HepG2 (cell line): ENCODE results near the gene SERTAD2. TPM values are rescaled to one million over a fixed set of nuclear protein-coding genes. Genes with fewer than 3 reads are reported as not detected.
A peak's percentile ranks its signal among the peaks of the same experiment; 100 is the strongest.

Source experiments
- ATAC-seq: fragments of 200-7000 bp; cut with Tn5 transposase; 3 replicates; pipeline ENCODE4 v1.9.1; 2020; ENCODE audit warnings: mild to moderate bottlenecking, moderate library complexity
- BruUV-seq: library from RNA; stranded (reverse); fragments of 400-500 nt; replicated peaks from 2 replicates; lab custom pipeline; 2021; lab: Mats Ljungman, UMichigan
- CTCF ChIA-PET: fragments of 300-600 bp; formaldehyde crosslinking; extraction: SDS; loops from one replicate; lab custom pipeline; 2021; ENCODE audit warnings: low total read pairs, inconsistent platforms, low intra/inter-chr PET ratio; lab: Yijun Ruan, JAX
- POLR2A ChIA-PET: fragments of 350-600 bp; sonication (Branson Sonifier 250); formaldehyde crosslinking; loops from one replicate; lab custom pipeline; 2020; ENCODE audit warnings: antibody characterized with exemption, inconsistent platforms; lab: Yijun Ruan, JAX
- DNase-seq: peaks from one replicate; pipeline ENCODE4 v3.0.0-alpha.2; 2015; ENCODE audit warnings: low spot score
- FAIRE-seq: peaks from 3 replicates; lab custom pipeline; 2011; peaks lifted over from hg19 to GRCh38; lab: Jason Lieb, UNC
- H2AFZ ChIP-seq: one replicate; pipeline ENCODE4 v1.6.1; 2011; ENCODE audit warnings: low read length, inconsistent platforms
- H3K27ac ChIP-seq: fragments of 300-600 bp; 3 replicates; pipeline ENCODE4 v1.8.0; 2011; ENCODE audit warnings: mixed run types, mild to moderate bottlenecking, mixed read lengths, low read length, inconsistent platforms; ENCODE audit not compliant: insufficient read depth; ENCODE audit errors: extremely low read length
- H3K27me3 ChIP-seq, 2 experiments: fragments of 200-600 bp in 1 of 2; 2 replicates in 1 of 2; 3 replicates in 1 of 2; pipeline versions ENCODE4 v1.6.0 to v1.8.0; 2011; ENCODE audit warnings: low read length in 2 of 2, mild to moderate bottlenecking in 2 of 2, moderate library complexity in 2 of 2, inconsistent platforms in 1 of 2; ENCODE audit not compliant: insufficient read depth in 2 of 2, control insufficient read depth in 1 of 2
- H3K36me3 ChIP-seq, 2 experiments: fragments of 200-600 bp in 1 of 2; replicated peaks in 1 of 2; 2 replicates in 1 of 2; 3 replicates in 1 of 2; pipeline versions ENCODE4 v1.5.1 to v1.8.0; 2011; ENCODE audit warnings: low read length in 2 of 2, inconsistent platforms in 1 of 2; ENCODE audit not compliant: insufficient read depth in 2 of 2, control insufficient read depth in 1 of 2
- H3K4me1 ChIP-seq: 2 replicates; pipeline ENCODE4 v1.5.1; 2012; ENCODE audit warnings: low read length, inconsistent platforms; ENCODE audit not compliant: insufficient read depth
- H3K4me2 ChIP-seq: 2 replicates; pipeline ENCODE4 v1.6.0; 2011; ENCODE audit warnings: low read depth, low read length, inconsistent platforms
- H3K4me3 ChIP-seq, 3 experiments: fragments of 200-600 bp in 1 of 3; sonication (generic), shearing (Covaris generic) in 1 of 3; replicated peaks in 1 of 3; 2 replicates each; pipeline ENCODE4 v1.5.1; 2011 to 2016; ENCODE audit warnings: low read length in 3 of 3, inconsistent platforms in 2 of 3, low read depth in 2 of 3, mild to moderate bottlenecking in 2 of 3, control low read depth in 1 of 3, mixed read lengths in 1 of 3; ENCODE audit not compliant: insufficient read depth in 1 of 3
- H3K79me2 ChIP-seq: one replicate; pipeline ENCODE4 v1.6.1; 2011; ENCODE audit warnings: low read length, inconsistent platforms; ENCODE audit not compliant: insufficient read depth
- H3K9ac ChIP-seq: 2 replicates; pipeline ENCODE4 v1.6.0; 2011; ENCODE audit warnings: mild to moderate bottlenecking, low read depth, low read length, inconsistent platforms; ENCODE audit not compliant: insufficient read depth
- H3K9me3 ChIP-seq: 2 replicates; pipeline ENCODE4 v1.5.1; 2012; ENCODE audit warnings: mild to moderate bottlenecking, low read length
- H4K20me1 ChIP-seq: 2 replicates; pipeline ENCODE4 v1.6.0; 2011; ENCODE audit warnings: inconsistent platforms, mild to moderate bottlenecking, low read length, moderate library complexity; ENCODE audit not compliant: insufficient read depth
- ELF4 ChIP-seq: sonication (generic); formaldehyde crosslinking; IDR thresholded peaks from 2 replicates; pipeline ENCODE4 v1.5.0; 2020; ENCODE audit warnings: missing genetic modification reagents, mild to moderate bottlenecking, moderate library complexity, borderline replicate concordance
- HOXA9 ChIP-seq: sonication (generic); formaldehyde crosslinking; IDR thresholded peaks from 2 replicates; pipeline ENCODE4 v1.8.1; 2022; ENCODE audit warnings: missing genetic modification reagents, mild to moderate bottlenecking, moderate library complexity, borderline replicate concordance
- KLF15 ChIP-seq: sonication (generic); formaldehyde crosslinking; IDR thresholded peaks from 2 replicates; pipeline ENCODE4 v1.8.1; 2023; ENCODE audit warnings: borderline replicate concordance, mild to moderate bottlenecking, inconsistent platforms, missing genetic modification reagents, mixed read lengths
- PITX1 ChIP-seq: sonication (generic); formaldehyde crosslinking; IDR thresholded peaks from 2 replicates; pipeline ENCODE4 v1.5.1; 2020; ENCODE audit warnings: mild to moderate bottlenecking, missing genetic modification reagents
- RORA ChIP-seq: sonication (generic); formaldehyde crosslinking; IDR thresholded peaks from 2 replicates; pipeline ENCODE4 v1.5.0; 2020; ENCODE audit warnings: mild to moderate bottlenecking, missing genetic modification reagents, moderate library complexity
- SIN3A ChIP-seq: IDR thresholded peaks from 2 replicates; pipeline ENCODE4 v1.6.1; 2011; ENCODE audit warnings: low read depth, mild to moderate bottlenecking, control low read depth, low read length, borderline replicate concordance
- TGIF2 ChIP-seq: IDR thresholded peaks from 2 replicates; pipeline ENCODE4 v1.6.1; 2016; ENCODE audit warnings: control low read depth, missing compliant biosample characterization
- TSC22D2 ChIP-seq: sonication (generic); formaldehyde crosslinking; IDR thresholded peaks from 2 replicates; pipeline ENCODE4 v1.5.1; 2020; ENCODE audit warnings: missing genetic modification reagents, mild to moderate bottlenecking, borderline replicate concordance
- ZFP82 ChIP-seq: sonication (generic); formaldehyde crosslinking; IDR thresholded peaks from 2 replicates; pipeline ENCODE4 v1.5.1; 2020; ENCODE audit warnings: mild to moderate bottlenecking, missing genetic modification reagents, borderline replicate concordance
- ZNF264 ChIP-seq: sonication (generic); formaldehyde crosslinking; IDR thresholded peaks from 2 replicates; pipeline ENCODE4 v1.4.0; 2020; ENCODE audit warnings: missing genetic modification reagents
- ZNF326 ChIP-seq: sonication (generic); formaldehyde crosslinking; IDR thresholded peaks from 2 replicates; pipeline ENCODE4 v1.4.0; 2020; ENCODE audit warnings: missing genetic modification reagents, borderline replicate concordance
- ZNF430 ChIP-seq: sonication (generic); formaldehyde crosslinking; IDR thresholded peaks from 2 replicates; pipeline ENCODE4 v1.9.0; 2021; ENCODE audit warnings: mild to moderate bottlenecking, missing genetic modification reagents
- ZSCAN22 ChIP-seq: sonication (generic); formaldehyde crosslinking; IDR thresholded peaks from 2 replicates; pipeline ENCODE4 v1.4.0; 2020; ENCODE audit warnings: mild to moderate bottlenecking, missing genetic modification reagents
- WGBS: methylation state at CpG from one replicate; pipeline ENCODE4 v1.1.6; 2017; ENCODE audit warnings: low lambda C conversion rate; 5-methylcytosine and 5-hydroxymethylcytosine counted together
- in situ Hi-C: cut with HindIII; loops from 2 replicates; pipeline ENCODE4 v1.10.0; 2017; ENCODE audit warnings: low pct_unique_long_range_greater_than_20kb; ENCODE audit not compliant: extremely low pct_ligation_motif_present
- intact Hi-C: fragments of 100-400 bp; cut with micrococcal nuclease; formaldehyde crosslinking; loops from one replicate; pipeline ENCODE4 v1.10.0; 2022; ENCODE audit not compliant: unreplicated experiment
- polyA plus RNA-seq, 8 experiments: library from polyadenylated mRNA; depleted of rRNA in 3 of 8; stranded (reverse) in 7 of 8; unstranded in 1 of 8; fragments of >200 nt; fragmentation: Illumina TruSeq in 4 of 8; extraction: Trizol in 4 of 8; gene quantifications; 2 replicates each; pipeline versions ENCODE4 v1.2.1 to v1.2.3, GENCODE V29; 2011 to 2016; ENCODE audit warnings: low read depth in 4 of 8, missing spikeins in 1 of 8, mixed read lengths in 1 of 8; ENCODE audit not compliant: insufficient read depth in 1 of 8
- total RNA-seq, 5 experiments: library from RNA; depleted of rRNA; stranded (reverse); fragments of >200 nt; fragmentation: Illumina TruSeq; extraction: Trizol; gene quantifications; 2 replicates each; pipeline ENCODE4 v1.2.3, GENCODE V29; 2016; ENCODE audit warnings: low read depth in 1 of 5
- TF ChIP-seq, protein P1 (sequence below): sonication (generic); formaldehyde crosslinking; IDR thresholded peaks from 2 replicates; pipeline ENCODE4 v1.8.0; 2022; ENCODE audit warnings: low read depth, missing genetic modification reagents
- TF ChIP-seq, protein P2 (sequence below): IDR thresholded peaks from 2 replicates; pipeline ENCODE4 v1.6.1; 2016; ENCODE audit warnings: low read depth, control low read depth
- TF ChIP-seq, protein P3 (sequence below): sonication (generic); formaldehyde crosslinking; conservative IDR thresholded peaks from 2 replicates; pipeline ENCODE4 v1.5.0; 2020; ENCODE audit warnings: missing genetic modification reagents

The SERTAD2 gene
- total and polyA plus RNA-seq, 2 of the 13 experiments (the other 11 are each of a cell fraction or from before 2014, with no cell fraction given): 6.7 to 22.6 TPM

DNA sequence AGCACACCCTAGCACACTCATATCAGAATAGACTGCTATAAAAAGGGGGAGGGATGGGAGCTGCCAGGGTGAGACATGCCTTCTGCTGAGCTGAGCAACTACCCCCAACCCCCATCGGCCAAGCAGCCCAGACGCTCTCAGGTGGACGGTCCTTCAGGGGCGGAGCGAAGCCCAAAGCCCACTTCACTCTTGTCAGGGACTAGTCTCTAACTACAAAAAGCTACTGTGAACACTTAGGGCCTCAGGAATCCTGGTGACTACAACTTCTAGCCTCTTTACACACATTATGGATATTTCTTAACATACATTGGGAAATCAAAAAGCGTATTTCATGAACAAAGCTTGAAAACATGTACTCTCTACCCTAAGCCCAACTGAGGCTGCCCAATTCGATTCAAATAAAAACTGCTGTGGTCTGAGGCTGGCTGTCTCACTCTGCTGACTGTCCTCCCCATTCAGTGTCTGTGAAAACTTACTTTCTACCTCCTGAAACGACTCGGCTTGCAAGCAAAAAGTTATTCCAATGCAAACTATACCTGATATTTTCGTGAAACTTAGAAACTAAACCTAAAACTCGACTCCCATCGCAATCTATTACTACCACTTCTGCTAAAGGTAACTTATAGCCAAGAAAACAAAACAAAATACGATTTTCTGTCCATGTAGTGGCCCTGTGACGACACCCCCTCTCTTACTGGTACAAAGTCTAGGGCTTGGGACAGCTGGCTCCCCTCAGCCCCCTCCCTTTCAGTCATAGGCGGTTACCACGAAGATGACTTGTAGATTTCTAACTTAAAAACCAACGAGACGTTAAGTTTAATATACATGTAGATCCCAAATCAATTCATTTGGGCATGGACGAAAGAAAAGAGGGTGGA lies 1.2 kb downstream of the SERTAD2 start (continued):
- TF ChIP-seq TSC22D2 (CRISPR knock-in tag) (no peak), ZSCAN22 (CRISPR knock-in tag) (no peak), PITX1 (CRISPR knock-in tag) (peak; percentile 34; the same call in 1 of the 2 replicates), KLF15 (CRISPR knock-in tag) (no peak), HOXA9 (no peak), ZNF326 (CRISPR knock-in tag) (no peak)
- TF ChIP-seq, protein P1, sequence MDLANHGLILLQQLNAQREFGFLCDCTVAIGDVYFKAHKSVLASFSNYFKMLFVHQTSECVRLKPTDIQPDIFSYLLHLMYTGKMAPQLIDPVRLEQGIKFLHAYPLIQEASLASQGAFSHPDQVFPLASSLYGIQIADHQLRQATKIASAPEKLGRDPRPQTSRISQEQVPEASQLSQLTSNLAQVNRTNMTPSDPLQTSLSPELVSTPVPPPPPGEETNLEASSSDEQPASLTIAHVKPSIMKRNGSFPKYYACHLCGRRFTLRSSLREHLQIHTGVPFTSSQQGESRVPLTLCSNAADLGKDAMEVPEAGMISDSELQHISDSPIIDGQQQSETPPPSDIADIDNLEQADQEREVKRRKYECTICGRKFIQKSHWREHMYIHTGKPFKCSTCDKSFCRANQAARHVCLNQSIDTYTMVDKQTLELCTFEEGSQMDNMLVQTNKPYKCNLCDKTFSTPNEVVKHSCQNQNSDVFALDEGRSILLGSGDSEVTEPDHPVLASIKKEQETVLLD (CRISPR knock-in tag): no peak

DNA sequence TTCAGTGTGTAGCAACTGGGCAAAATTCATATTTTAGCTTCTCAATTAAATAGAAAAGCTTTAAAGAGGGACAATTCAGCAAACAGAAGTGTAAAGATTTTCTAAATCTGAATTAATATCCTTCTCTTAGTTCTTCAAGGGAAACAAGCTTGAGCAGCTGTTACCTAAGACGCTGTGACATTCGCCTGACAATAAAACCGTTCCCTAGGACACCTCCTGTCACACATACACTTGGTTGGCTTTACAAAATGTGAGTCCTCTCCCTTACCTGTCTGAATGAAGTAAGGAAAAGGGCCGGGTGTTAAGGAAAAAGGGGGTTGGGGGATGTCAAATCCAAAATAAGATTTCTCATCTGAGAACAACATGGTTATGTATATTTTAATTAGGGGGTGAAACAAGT lies 2.1 kb downstream of the SERTAD2 start:
- peaks cover 72% of the 10 kb centered on the region for H3K79me2 ChIP-seq
- peaks cover 62% of the 10 kb centered on the region for H4K20me1 ChIP-seq
- H3K9ac ChIP-seq: peak overlapping the region; percentile 92
- no peaks in the 10 kb centered on the region for H3K9me3 ChIP-seq
- in situ Hi-C loops: loop anchor here (5.0 kb wide), 1 partner anchor 101 kb away; no protein-coding TSS in a partner anchor
- DNase-seq (no peak), ATAC-seq (no peak), FAIRE-seq (no peak)
- peak overlapping the region; percentile 80 for H3K4me2 ChIP-seq
- intact Hi-C loops: loop anchor here (1.0 to 5.0 kb wide), 3 partner anchors 36 to 141 kb away; partner anchors contain the start of gene AFTPH
- peak overlapping the region; percentile 86 to 89 (median 88); a peak in 5 of 6 replicates for H3K4me3 ChIP-seq
- H3K4me1 ChIP-seq: peaks cover 71% of the 10 kb centered on the region
- ChIA-PET CTCF (no interaction called here), POLR2A (interaction anchor here (0.9 to 9.0 kb wide), 15 partner anchors 8 to 216 kb away, joined by 3 to 282 read pairs (median 5); no protein-coding TSS in a partner anchor)
- no TSS peak for BruUV-seq
- no peaks in the 10 kb centered on the region for H3K36me3 ChIP-seq
- H3K27ac ChIP-seq: peak overlapping the region; percentile 96
- H3K27me3 ChIP-seq: no peaks in the 10 kb centered on the region; a peak in 1 of 5 replicates
- 7% methylated on average over 4 of the region's 4 CpGs for WGBS
- no peak overlapping the region for H2AFZ ChIP-seq
- TF ChIP-seq, protein P2, sequence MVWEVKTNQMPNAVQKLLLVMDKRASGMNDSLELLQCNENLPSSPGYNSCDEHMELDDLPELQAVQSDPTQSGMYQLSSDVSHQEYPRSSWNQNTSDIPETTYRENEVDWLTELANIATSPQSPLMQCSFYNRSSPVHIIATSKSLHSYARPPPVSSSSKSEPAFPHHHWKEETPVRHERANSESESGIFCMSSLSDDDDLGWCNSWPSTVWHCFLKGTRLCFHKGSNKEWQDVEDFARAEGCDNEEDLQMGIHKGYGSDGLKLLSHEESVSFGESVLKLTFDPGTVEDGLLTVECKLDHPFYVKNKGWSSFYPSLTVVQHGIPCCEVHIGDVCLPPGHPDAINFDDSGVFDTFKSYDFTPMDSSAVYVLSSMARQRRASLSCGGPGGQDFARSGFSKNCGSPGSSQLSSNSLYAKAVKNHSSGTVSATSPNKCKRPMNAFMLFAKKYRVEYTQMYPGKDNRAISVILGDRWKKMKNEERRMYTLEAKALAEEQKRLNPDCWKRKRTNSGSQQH (CRISPR knock-in tag): 0 out of 2 replicates have a peak, but pooled peaks have one; percentile 41
- TF ChIP-seq ZNF430 (0 out of 2 replicates have a peak, but pooled peaks have one; percentile 16), SIN3A (0 out of 2 replicates have a peak, but pooled peaks have one; percentile 38), ZFP82 (0 out of 2 replicates have a peak, but pooled peaks have one; percentile 17), TGIF2 (CRISPR knock-in tag) (0 out of 2 replicates have a peak, but pooled peaks have one; percentile 68), ELF4 (CRISPR knock-in tag) (0 out of 2 replicates have a peak, but pooled peaks have one; percentile 8), RORA (CRISPR knock-in tag) (no peak), ZNF264 (CRISPR knock-in tag) (no peak)
- TF ChIP-seq, protein P3, sequence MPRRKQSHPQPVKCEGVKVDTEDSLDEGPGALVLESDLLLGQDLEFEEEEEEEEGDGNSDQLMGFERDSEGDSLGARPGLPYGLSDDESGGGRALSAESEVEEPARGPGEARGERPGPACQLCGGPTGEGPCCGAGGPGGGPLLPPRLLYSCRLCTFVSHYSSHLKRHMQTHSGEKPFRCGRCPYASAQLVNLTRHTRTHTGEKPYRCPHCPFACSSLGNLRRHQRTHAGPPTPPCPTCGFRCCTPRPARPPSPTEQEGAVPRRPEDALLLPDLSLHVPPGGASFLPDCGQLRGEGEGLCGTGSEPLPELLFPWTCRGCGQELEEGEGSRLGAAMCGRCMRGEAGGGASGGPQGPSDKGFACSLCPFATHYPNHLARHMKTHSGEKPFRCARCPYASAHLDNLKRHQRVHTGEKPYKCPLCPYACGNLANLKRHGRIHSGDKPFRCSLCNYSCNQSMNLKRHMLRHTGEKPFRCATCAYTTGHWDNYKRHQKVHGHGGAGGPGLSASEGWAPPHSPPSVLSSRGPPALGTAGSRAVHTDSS (CRISPR knock-in tag): no peak
